ENCODE data around the gene MAPK1IP1L. TPM values are rescaled to one million over a fixed set of nuclear protein-coding genes. Genes with fewer than 3 reads are reported as not detected.

MAPK1IP1L gene
- polyA plus RNA-seq, 6 donors from 2014 or later = 104 to 140 (median 117) TPM

DNA sequence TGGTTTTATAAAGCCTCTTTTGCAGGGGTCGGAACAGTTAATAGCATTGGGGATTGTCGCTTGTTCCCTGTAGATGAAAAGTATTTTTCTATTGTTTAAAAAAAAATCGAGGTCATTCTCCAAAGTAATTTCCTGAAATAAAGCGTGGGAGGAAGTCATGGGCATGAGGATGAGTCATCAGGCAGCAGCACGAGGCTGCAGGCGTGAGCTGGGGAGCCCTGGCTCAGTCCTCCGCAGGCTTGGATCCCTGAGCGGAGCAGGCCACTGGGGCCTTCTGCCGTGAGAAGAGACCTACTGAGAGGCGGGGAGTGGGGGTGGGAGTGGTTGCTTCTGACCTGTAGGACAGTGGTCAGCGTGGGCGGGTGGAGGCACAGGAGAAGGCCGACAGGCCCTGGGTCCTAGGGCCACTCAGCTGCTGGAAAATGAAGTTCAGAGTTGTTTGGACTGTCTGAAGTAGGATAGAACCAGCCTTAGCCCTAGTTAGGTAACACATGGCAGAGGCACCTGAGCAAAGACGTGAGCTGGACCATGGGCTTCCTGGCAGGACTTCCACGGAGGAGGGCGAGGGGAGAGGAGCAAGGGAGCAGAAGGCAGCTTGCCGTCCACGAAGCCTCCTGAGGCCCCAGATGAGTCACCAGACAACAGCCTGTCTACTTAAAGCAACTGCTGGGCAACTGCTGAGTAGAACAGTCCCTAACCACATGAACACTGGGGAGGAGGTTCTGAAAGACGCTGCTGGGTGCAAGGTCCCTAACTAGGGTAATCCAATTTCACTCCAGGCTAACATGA is 56.5 kb downstream of the MAPK1IP1L start:
- ATAC-seq (ENCODE audit: low read depth in 2 of 2) = no peak
- Mint-ChIP-seq H3K4me1 (peaks cover 4 to 14% (median 7%) of the 10 kb centered on the region in 3 donors), H3K9me3 (peaks cover 0 to 5% (median 0%) of the 10 kb centered on the region in 7 donors), H3K27me3 (no peaks in the 10 kb centered on the region), H3K27ac (peak overlapping the region in 2 of 6 donors; percentile 36 to 78), H3K4me3 (no peak overlapping the region), H3K36me3 (peaks cover 0 to 6% of the 10 kb centered on the region in 2 donors)
- DNase-seq = no peak

DNA sequence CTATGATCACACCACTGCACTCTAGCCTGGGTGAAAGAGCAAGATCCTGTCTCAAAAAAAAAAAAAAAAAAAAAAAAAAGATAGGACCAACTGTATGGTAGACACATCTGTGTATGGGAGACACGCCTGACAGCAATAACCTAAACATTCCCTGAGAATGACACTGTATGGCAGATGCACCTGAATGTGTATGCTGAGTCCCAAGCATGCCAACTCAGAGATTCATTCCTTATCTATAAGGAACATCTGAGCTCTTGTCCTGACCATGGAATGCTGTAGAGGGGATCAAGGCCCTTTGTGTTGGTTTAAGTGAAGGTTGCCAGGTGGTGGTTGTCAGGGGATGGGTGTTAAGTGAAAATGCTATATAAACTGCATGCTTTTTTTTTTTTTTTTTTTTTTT is 58.4 kb downstream of the MAPK1IP1L start:
- Mint-ChIP-seq H3K27ac (no peak overlapping the region), H3K4me3 (no peak overlapping the region), H3K4me1 (peaks cover 0 to 8% (median 2%) of the 10 kb centered on the region in 3 donors), H3K9me3 (no peaks in the 10 kb centered on the region), H3K27me3 (peaks cover 0 to 13% (median 0%) of the 10 kb centered on the region in 3 donors), H3K36me3 (no peaks in the 10 kb centered on the region)
- DNase-seq = no peak
- no peak for ATAC-seq (ENCODE audit: low read depth in 2 of 2)

DNA sequence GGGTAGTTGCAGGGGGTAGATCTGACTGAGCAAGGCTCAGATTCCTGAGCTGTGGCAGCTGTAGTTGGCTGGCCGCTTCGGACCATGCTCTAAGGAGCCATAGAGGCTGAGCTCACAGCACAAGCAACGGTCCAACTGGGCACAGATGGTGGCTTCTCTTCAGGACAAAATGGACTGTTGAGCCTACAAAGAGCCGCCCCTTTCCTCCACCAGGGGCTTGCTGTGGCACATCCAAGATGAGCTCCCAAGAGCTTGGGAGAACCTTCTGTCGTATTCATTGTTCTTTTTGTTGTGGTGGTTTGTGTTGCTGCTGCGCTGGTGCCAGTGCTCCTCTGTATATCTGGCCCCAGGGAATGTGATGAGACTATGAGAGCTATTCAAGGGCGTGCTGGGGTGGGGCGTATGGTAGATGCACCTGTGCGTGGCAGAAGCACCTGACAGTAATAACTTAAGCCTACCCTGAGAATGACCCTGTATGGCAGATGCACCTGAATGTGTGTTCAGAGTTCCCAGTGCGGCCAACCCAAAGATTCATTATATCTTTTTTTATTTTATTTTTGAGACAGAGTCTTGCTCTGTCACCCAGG is 59.8 kb downstream of the MAPK1IP1L start:
- DNase-seq = no peak
- H3K4me3 Mint-ChIP-seq = no peak overlapping the region
- ATAC-seq (ENCODE audit: low read depth in 2 of 2) = no peak
- no peak overlapping the region for H3K27ac Mint-ChIP-seq
- H3K36me3 Mint-ChIP-seq = no peaks in the 10 kb centered on the region
- peaks cover 0 to 8% (median 2%) of the 10 kb centered on the region in 3 donors for H3K4me1 Mint-ChIP-seq
- H3K27me3 Mint-ChIP-seq = peaks cover 0 to 14% (median 0%) of the 10 kb centered on the region in 3 donors
- no peaks in the 10 kb centered on the region for H3K9me3 Mint-ChIP-seq

DNA sequence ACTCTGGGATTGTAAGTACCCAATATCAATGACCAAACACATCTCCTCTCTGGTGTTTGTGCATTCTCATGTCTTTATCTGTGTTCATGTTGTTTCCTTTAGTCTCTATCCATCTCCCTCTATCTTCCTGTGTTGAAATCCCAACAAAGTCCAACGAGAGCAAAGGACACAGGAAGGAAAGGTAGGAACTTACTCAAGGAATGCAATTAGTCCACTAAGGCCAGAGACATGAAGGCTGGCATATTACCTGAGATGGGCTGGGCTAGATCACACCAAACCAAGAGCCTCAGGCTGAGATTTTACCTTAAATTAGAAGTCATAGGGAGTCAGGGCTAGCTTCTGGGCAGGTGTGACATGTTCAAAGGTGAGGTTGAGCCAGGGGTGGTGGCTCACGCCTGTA is 63.3 kb downstream of the MAPK1IP1L start:
- peaks cover 0 to 8% (median 2%) of the 10 kb centered on the region in 3 donors for H3K4me1 Mint-ChIP-seq
- H3K27me3 Mint-ChIP-seq = peaks cover 0 to 14% (median 0%) of the 10 kb centered on the region in 3 donors
- H3K4me3 Mint-ChIP-seq = peak overlapping the region in 1 of 8 donors; percentile 17
- DNase-seq (no peak), ATAC-seq (ENCODE audit: low read depth in 2 of 2) (no peak)
- no peaks in the 10 kb centered on the region for H3K9me3 Mint-ChIP-seq
- H3K27ac Mint-ChIP-seq = no peak overlapping the region
- H3K36me3 Mint-ChIP-seq = no peaks in the 10 kb centered on the region

DNA sequence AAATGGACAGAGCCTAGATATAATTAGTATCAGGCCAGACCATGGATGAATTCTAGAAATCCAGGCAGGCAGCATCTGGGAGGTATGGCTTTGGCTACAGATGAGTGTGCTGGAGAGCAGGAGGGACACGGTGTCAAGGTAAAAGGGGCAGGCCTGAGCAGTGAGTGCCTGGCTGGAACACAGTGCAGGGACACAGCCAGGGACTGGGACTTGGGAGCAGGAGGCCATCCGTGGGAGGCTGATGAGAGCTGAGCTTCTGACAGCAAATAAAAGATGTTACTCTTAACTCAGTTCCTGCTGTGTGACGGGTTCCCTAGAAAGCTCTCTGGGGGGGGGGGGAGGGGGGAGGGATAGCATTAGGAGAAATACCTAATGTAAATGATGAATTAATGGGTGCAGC is 64.0 kb downstream of the MAPK1IP1L start:
- H3K27ac Mint-ChIP-seq = no peak overlapping the region
- no peak for DNase-seq
- H3K36me3 Mint-ChIP-seq = no peaks in the 10 kb centered on the region
- ATAC-seq (ENCODE audit: low read depth in 2 of 2) = no peak
- peak overlapping the region in 1 of 8 donors; percentile 31 for H3K4me3 Mint-ChIP-seq
- H3K4me1 Mint-ChIP-seq = peaks cover 0 to 8% (median 2%) of the 10 kb centered on the region in 3 donors
- no peaks in the 10 kb centered on the region for H3K9me3 Mint-ChIP-seq
- H3K27me3 Mint-ChIP-seq = peaks cover 0 to 14% (median 0%) of the 10 kb centered on the region in 3 donors

DNA sequence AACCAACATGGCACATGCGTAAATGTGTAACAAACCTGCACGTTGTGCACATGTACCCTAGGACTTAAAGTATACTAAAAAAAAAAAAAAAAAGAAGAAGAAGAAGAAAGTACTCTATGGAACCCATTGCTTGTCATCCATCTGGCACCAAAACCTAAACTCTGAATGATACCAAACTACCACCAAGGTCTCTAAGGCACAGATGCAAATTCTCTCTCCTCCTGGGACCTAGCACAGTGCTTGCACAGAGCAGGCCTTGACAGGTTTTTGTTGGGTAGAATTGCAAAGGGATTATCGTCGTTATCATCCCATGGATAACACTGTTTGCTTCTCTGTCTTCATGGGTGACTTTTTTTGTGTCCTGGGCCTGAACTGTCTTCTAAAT is 64.4 kb downstream of the MAPK1IP1L start:
- no peak overlapping the region for H3K27ac Mint-ChIP-seq
- H3K9me3 Mint-ChIP-seq = no peaks in the 10 kb centered on the region
- ATAC-seq (ENCODE audit: low read depth in 2 of 2) = no peak
- H3K4me3 Mint-ChIP-seq = no peak overlapping the region
- DNase-seq = no peak
- peaks cover 0 to 14% (median 0%) of the 10 kb centered on the region in 3 donors for H3K27me3 Mint-ChIP-seq
- H3K4me1 Mint-ChIP-seq = peaks cover 0 to 8% (median 2%) of the 10 kb centered on the region in 3 donors
- H3K36me3 Mint-ChIP-seq = no peaks in the 10 kb centered on the region

DNA sequence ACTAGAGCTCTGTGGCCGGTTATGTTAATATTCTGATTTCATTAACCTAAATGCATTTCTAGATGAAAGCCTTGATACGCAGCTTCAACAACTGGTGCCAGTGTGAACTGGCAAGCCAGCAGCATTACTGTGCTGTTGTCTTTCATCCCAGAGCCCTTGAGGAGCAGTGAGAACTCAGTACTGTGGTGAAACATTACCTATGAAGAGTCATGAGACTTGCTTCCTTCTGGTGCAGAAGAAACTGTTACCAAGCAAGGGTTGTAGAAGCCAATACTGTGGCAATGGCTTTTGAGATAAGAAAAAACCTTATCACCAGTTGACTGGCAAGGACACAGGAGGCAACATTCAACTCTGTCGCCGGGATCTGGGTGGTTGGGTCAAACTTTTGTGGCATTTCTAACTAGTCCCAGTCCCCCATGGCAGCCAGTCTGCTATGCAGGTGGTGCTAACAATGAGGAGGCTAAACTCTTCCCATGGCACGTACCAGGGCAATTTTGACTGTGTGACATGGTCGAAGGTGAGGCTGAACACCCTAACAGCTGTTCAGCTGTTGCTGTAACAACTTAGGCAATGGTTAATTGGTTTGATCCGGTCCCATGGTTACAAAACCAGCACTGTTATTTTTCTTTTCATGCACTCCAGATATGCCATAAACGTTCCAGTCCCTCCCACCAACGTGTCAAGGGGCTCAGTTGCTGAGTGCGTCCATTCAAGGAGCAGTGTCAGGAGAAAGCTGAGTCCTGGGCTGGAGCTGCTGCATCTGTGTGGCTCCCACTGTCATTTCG is 65.0 kb downstream of the MAPK1IP1L start:
- Mint-ChIP-seq H3K4me3 (no peak overlapping the region), H3K4me1 (peaks cover 0 to 8% (median 2%) of the 10 kb centered on the region in 3 donors), H3K27me3 (peaks cover 0 to 14% (median 0%) of the 10 kb centered on the region in 3 donors), H3K9me3 (no peaks in the 10 kb centered on the region), H3K36me3 (no peaks in the 10 kb centered on the region), H3K27ac (no peak overlapping the region)
- no peak for DNase-seq
- ATAC-seq (ENCODE audit: low read depth in 2 of 2) = no peak

DNA sequence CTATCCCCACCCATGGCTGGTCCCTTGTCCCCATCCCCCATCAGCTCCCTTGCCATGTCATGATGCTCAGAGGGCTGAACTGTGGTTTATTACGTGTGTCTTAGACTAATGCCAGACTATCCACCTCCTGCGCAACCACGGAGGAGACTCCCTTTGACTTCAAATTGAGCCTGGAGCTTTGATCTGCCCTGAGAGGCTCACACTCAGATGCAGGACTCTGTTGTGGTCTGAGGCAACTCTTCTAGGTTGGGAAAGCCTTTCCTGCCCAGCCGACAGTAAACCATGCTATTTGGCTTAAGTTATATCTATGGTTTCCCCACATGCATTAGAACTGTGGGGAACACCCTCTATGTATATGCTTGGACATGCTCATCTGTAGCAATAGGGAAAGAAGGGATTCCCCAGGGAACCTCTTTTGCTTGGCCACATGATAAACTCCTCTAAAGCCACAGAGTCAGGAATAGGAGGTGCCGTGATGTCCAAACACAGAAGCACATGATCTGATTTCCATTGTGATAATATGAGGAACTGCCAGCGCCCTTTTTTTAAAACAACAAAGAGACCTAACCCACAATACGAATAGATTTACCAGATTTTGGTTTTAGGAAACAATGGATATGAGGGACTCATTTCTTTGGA is 66.5 kb downstream of the MAPK1IP1L start:
- peaks cover 0 to 8% (median 2%) of the 10 kb centered on the region in 3 donors for H3K4me1 Mint-ChIP-seq
- no peaks in the 10 kb centered on the region for H3K9me3 Mint-ChIP-seq
- no peak for ATAC-seq (ENCODE audit: low read depth in 2 of 2)
- peaks cover 0 to 14% (median 9%) of the 10 kb centered on the region in 3 donors for H3K27me3 Mint-ChIP-seq
- peak overlapping the region in 1 of 6 donors; percentile 42 for H3K27ac Mint-ChIP-seq
- H3K4me3 Mint-ChIP-seq = no peak overlapping the region
- H3K36me3 Mint-ChIP-seq = no peaks in the 10 kb centered on the region
- DNase-seq = no peak

DNA sequence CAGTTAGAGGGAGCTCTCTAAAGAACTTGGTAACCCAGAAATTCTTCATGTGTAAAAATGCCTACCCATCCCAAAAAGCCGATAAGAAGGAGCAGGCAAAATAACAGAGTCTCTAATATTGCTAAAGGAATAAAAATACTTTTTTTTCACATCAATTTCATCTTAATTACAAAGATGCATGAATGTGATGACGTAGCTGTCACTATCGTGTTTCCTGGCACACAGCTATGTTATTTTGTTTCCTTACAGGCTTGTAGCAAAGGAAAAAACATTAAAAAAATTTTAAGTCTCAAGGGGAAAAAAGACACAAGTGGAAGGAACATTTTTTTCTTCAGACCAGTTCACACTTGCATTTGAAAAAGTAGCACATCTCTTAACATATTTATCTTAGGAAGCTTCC is 67.3 kb downstream of the MAPK1IP1L start:
- ATAC-seq (ENCODE audit: low read depth in 2 of 2) = no peak
- Mint-ChIP-seq H3K27me3 (peaks cover 0 to 10% (median 6%) of the 10 kb centered on the region in 3 donors), H3K4me1 (peaks cover 0 to under 1% (median 0%) of the 10 kb centered on the region in 3 donors), H3K36me3 (no peaks in the 10 kb centered on the region), H3K4me3 (no peak overlapping the region), H3K9me3 (no peaks in the 10 kb centered on the region), H3K27ac (no peak overlapping the region)
- no peak for DNase-seq

Other genes starting within 250 kb of the MAPK1IP1L start
- 10 to 100 TPM; 18.8 to 31.2 (median 27.8) TPM for gene GCH1, start 148.8 kb upstream of the MAPK1IP1L start, polyA plus RNA-seq (ENCODE audit: low read depth in 6 of 6)
- gene WDHD1, start 24.5 kb upstream of the MAPK1IP1L start, polyA plus RNA-seq (ENCODE audit: low read depth in 6 of 6) = 1 to 10 TPM in 5 of 6 donors, not detected in 1; 2.5 to 5.4 (median 3.1) TPM
- 1 to 10 TPM; 1.1 to 7.0 (median 2.4) TPM for gene SOCS4, start 24.4 kb upstream of the MAPK1IP1L start, polyA plus RNA-seq (ENCODE audit: low read depth in 6 of 6)
- 1 to 10 TPM; 2.4 to 8.7 (median 4.8) TPM for gene LGALS3, start 77.6 kb downstream of the MAPK1IP1L start, polyA plus RNA-seq (ENCODE audit: low read depth in 6 of 6)
- gene DLGAP5, start 139.9 kb downstream of the MAPK1IP1L start, polyA plus RNA-seq (ENCODE audit: low read depth in 6 of 6) = under 1 TPM in 1 of 6 donors, not detected in 5; 0.13 TPM
- 10 to 100 TPM; 22.9 to 35.2 (median 26.9) TPM for gene FBXO34, start 219.8 kb downstream of the MAPK1IP1L start, polyA plus RNA-seq (ENCODE audit: low read depth in 6 of 6)

All from naive B cell (primary cell).